HEK293 (cell line): Measurements from ENCODE around the gene TRAF2.

ENCODE experiments used
- ATF2 ChIP-seq: fragments of 450-650 bp; formaldehyde crosslinking; IDR thresholded peaks from 2 replicates; pipeline ENCODE4 v1.5.1; 2016; ENCODE audit warnings: missing biosample characterization, missing genetic modification characterization, low read depth
- GFI1B ChIP-seq: fragments of 450-650 bp; formaldehyde crosslinking; IDR thresholded peaks from 2 replicates; pipeline ENCODE4 v1.5.1; 2016; ENCODE audit warnings: missing biosample characterization, missing genetic modification characterization
- HOXD13 ChIP-seq: sonication (generic); formaldehyde crosslinking; IDR thresholded peaks from 2 replicates; pipeline ENCODE4 v1.8.0; 2022; ENCODE audit warnings: missing genetic modification reagents, borderline replicate concordance
- KLF1 ChIP-seq: fragments of 450-650 bp; formaldehyde crosslinking; IDR thresholded peaks from 2 replicates; pipeline ENCODE4 v1.5.1; 2016; ENCODE audit warnings: missing biosample characterization, missing genetic modification characterization
- KLF16 ChIP-seq: fragments of 450-650 bp; formaldehyde crosslinking; IDR thresholded peaks from 2 replicates; pipeline ENCODE4 v1.5.1; 2017; ENCODE audit warnings: missing biosample characterization, missing genetic modification characterization
- KLF8 ChIP-seq: fragments of 450-650 bp; formaldehyde crosslinking; IDR thresholded peaks from 2 replicates; pipeline ENCODE4 v1.5.1; 2016; ENCODE audit warnings: missing biosample characterization, missing genetic modification characterization
- KLF9 ChIP-seq: fragments of 450-650 bp; formaldehyde crosslinking; IDR thresholded peaks from 2 replicates; pipeline ENCODE4 v1.5.1; 2016; ENCODE audit warnings: missing biosample characterization, missing genetic modification characterization, low read depth
- MYNN ChIP-seq: fragments of 450-650 bp; formaldehyde crosslinking; IDR thresholded peaks from 2 replicates; pipeline ENCODE4 v1.5.1; 2016; ENCODE audit warnings: missing biosample characterization, missing genetic modification characterization, borderline replicate concordance
- PATZ1 ChIP-seq: fragments of 450-650 bp; formaldehyde crosslinking; IDR thresholded peaks from 2 replicates; pipeline ENCODE4 v1.5.1; 2016; ENCODE audit warnings: missing biosample characterization, missing genetic modification characterization
- PRDM10 ChIP-seq: fragments of 450-650 bp; formaldehyde crosslinking; IDR thresholded peaks from 2 replicates; pipeline ENCODE4 v1.5.1; 2016; ENCODE audit warnings: missing biosample characterization, missing genetic modification characterization
- SP7 ChIP-seq: fragments of 450-650 bp; formaldehyde crosslinking; IDR thresholded peaks from 2 replicates; pipeline ENCODE4 v1.5.1; 2016; ENCODE audit warnings: missing biosample characterization, missing genetic modification characterization
- YY1 ChIP-seq: fragments of 450-650 bp; formaldehyde crosslinking; IDR thresholded peaks from 2 replicates; pipeline ENCODE4 v1.5.1; 2018; ENCODE audit warnings: missing biosample characterization, missing genetic modification characterization
- ZBTB6 ChIP-seq: fragments of 450-650 bp; formaldehyde crosslinking; IDR thresholded peaks from 2 replicates; pipeline ENCODE4 v1.5.1; 2017; ENCODE audit warnings: missing biosample characterization, missing genetic modification characterization
- ZEB2 ChIP-seq: fragments of 450-650 bp; formaldehyde crosslinking; IDR thresholded peaks from 2 replicates; pipeline ENCODE4 v1.5.1; 2016; ENCODE audit warnings: missing biosample characterization, missing genetic modification characterization
- ZNF112 ChIP-seq: fragments of 450-650 bp; formaldehyde crosslinking; IDR thresholded peaks from 2 replicates; pipeline ENCODE4 v1.5.0; 2017; ENCODE audit warnings: missing biosample characterization, missing genetic modification characterization
- ZNF133 ChIP-seq: fragments of 450-650 bp; formaldehyde crosslinking; IDR thresholded peaks from 2 replicates; pipeline ENCODE4 v1.5.1; 2016; ENCODE audit warnings: missing biosample characterization, missing genetic modification characterization
- ZNF157 ChIP-seq: fragments of 450-650 bp; formaldehyde crosslinking; IDR thresholded peaks from 2 replicates; pipeline ENCODE4 v1.5.1; 2016; ENCODE audit warnings: missing biosample characterization, missing genetic modification characterization
- ZNF311 ChIP-seq: fragments of 450-650 bp; formaldehyde crosslinking; IDR thresholded peaks from 2 replicates; pipeline ENCODE4 v1.5.1; 2017; ENCODE audit warnings: missing biosample characterization, missing genetic modification characterization, borderline replicate concordance
- ZNF488 ChIP-seq: fragments of 450-650 bp; formaldehyde crosslinking; IDR thresholded peaks from 2 replicates; pipeline ENCODE4 v1.5.1; 2016; ENCODE audit warnings: missing biosample characterization, missing genetic modification characterization
- ZNF624 ChIP-seq: fragments of 450-650 bp; formaldehyde crosslinking; IDR thresholded peaks from 2 replicates; pipeline ENCODE4 v1.5.1; 2017; ENCODE audit warnings: missing biosample characterization, missing genetic modification characterization
- ZNF639 ChIP-seq: fragments of 450-650 bp; formaldehyde crosslinking; IDR thresholded peaks from 2 replicates; pipeline ENCODE4 v1.5.1; 2016; ENCODE audit warnings: missing biosample characterization, missing genetic modification characterization
- ZNF76 ChIP-seq: fragments of 450-650 bp; formaldehyde crosslinking; IDR thresholded peaks from 2 replicates; pipeline ENCODE4; 2016; ENCODE audit warnings: low read depth, missing biosample characterization, missing genetic modification characterization, borderline replicate concordance
- ZSCAN4 ChIP-seq: fragments of 450-650 bp; formaldehyde crosslinking; IDR thresholded peaks from 2 replicates; pipeline ENCODE4 v1.5.1; 2017; ENCODE audit warnings: missing biosample characterization, missing genetic modification characterization
- ZSCAN5A ChIP-seq: fragments of 450-650 bp; formaldehyde crosslinking; IDR thresholded peaks from 2 replicates; pipeline ENCODE4 v1.5.1; 2016; ENCODE audit warnings: missing biosample characterization, missing genetic modification characterization
- ZXDB ChIP-seq: fragments of 450-650 bp; formaldehyde crosslinking; IDR thresholded peaks from 2 replicates; pipeline ENCODE4 v1.5.1; 2016; ENCODE audit warnings: missing biosample characterization, missing genetic modification characterization

TRAF2 gene

GRCh38 chr9:136849038-136849959 is 37.0 kb upstream of the TRAF2 start, which contains the start of gene PHPT1 (continued):
- TF ChIP-seq ZSCAN4 (tag by site-specific recombination) (0 out of 2 replicates have a peak, but pooled peaks have one; percentile 20), ZNF133 (tag by site-specific recombination) (no peak), ZNF76 (peak; percentile 45; the same call in 1 of the 2 replicates), KLF1 (tag by site-specific recombination) (peak; percentile 79), HOXD13 (CRISPR knock-in tag) (no peak), KLF8 (tag by site-specific recombination) (peak; percentile 94), PATZ1 (tag by site-specific recombination) (peak; percentile 90), PRDM10 (peak; percentile 64), ATF2 (tag by site-specific recombination) (no peak; the same call in 1 of the 2 replicates), ZNF112 (tag by site-specific recombination) (no peak), ZBTB6 (tag by site-specific recombination) (no peak), KLF16 (tag by site-specific recombination) (peak; percentile 75), ZEB2 (tag by site-specific recombination) (peak; percentile 93), ZXDB (tag by site-specific recombination) (peak; percentile 92; the same call in 1 of the 2 replicates), MYNN (tag by site-specific recombination) (no peak), KLF9 (peak; percentile 92), ZNF488 (no peak), ZSCAN5A (tag by site-specific recombination) (no peak), ZNF639 (tag by site-specific recombination) (peak; percentile 67; the same call in 1 of the 2 replicates), ZNF311 (tag by site-specific recombination) (no peak), SP7 (0 out of 2 replicates have a peak, but pooled peaks have one; percentile 62), GFI1B (tag by site-specific recombination) (no peak), ZNF157 (no peak), ZNF624 (tag by site-specific recombination) (no peak), YY1 (tag by site-specific recombination) (peak; percentile 79)
